Measurements from ENCODE around the gene C10orf95. TPM values are rescaled to one million over a fixed set of nuclear protein-coding genes. Genes with fewer than 3 reads are reported as not detected.

C10orf95 gene
- total and polyA plus RNA-seq, 2 experiments from 2014 or later, result 0.69 to 1.1 TPM

DNA sequence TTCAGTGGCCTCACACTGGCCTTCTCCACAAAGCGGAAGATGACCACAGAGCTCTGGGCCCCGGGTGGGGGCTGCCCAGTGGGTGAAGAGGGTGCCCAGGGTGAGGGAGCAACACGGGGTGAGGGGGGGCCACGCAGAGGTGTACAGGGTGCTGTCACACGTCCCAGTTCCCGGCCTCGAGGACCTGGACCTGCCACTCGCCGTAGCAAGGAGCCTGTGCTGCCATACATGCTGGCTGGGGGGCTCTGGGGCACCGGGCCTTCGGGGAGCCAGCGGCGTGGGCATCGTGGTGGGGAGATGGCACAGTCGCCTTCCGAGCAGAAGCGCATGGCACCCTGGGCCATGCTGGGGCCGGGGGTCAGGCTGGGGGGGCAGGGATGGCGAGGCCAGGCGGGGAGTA lies 34.6 kb downstream of the C10orf95 start:
- Histone ChIP-seq H3K79me2 (replicated peaks; ENCODE audit: insufficient read depth) (no peaks in the 10 kb centered on the region), H2AFZ (no peak overlapping the region), H3F3A (replicated peaks; ENCODE audit: low read depth) (peaks cover 19% of the 10 kb centered on the region), H4K20me1 (replicated peaks; ENCODE audit: insufficient read depth) (no peaks in the 10 kb centered on the region), H3K36me3 (ENCODE audit: insufficient read depth) (no peaks in the 10 kb centered on the region), H3K4me1 (ENCODE audit: insufficient read depth) (peaks cover 5% of the 10 kb centered on the region; the same call in 1 of the 2 replicates), H3K4me2 (no peak overlapping the region), H3K27me3 (ENCODE audit: insufficient read depth) (peaks cover 8% of the 10 kb centered on the region), H3K27ac (ENCODE audit: low read depth) (no peak overlapping the region), H3K9me2 (ENCODE audit: insufficient read depth) (no peaks in the 10 kb centered on the region), H3K4me3 (no peak overlapping the region)
- DNase-seq (ENCODE audit: low spot score), result no peak
- Mint-ChIP-seq H3K27ac (no peak overlapping the region), H3K27me3 (ENCODE audit: insufficient read depth, low read depth, poor library complexity) (peaks cover 40% of the 10 kb centered on the region), H3K36me3 (ENCODE audit: low read depth) (no peaks in the 10 kb centered on the region; the same call in 2 of the 3 replicates), H3K4me1 (peaks cover 25% of the 10 kb centered on the region), H3K9me3 (no peaks in the 10 kb centered on the region; the same call in 2 of the 3 replicates), H3K4me3 (no peak overlapping the region)
- ATAC-seq, result no peak
- TF ChIP-seq, protein P1, sequence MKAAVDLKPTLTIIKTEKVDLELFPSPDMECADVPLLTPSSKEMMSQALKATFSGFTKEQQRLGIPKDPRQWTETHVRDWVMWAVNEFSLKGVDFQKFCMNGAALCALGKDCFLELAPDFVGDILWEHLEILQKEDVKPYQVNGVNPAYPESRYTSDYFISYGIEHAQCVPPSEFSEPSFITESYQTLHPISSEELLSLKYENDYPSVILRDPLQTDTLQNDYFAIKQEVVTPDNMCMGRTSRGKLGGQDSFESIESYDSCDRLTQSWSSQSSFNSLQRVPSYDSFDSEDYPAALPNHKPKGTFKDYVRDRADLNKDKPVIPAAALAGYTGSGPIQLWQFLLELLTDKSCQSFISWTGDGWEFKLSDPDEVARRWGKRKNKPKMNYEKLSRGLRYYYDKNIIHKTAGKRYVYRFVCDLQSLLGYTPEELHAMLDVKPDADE (IDR thresholded peaks at IDR 0.05), result no peak
- TF ChIP-seq JUNB (IDR thresholded peaks at IDR 0.05; ENCODE audit: unreplicated experiment), result no peak
- TF ChIP-seq, protein P2, sequence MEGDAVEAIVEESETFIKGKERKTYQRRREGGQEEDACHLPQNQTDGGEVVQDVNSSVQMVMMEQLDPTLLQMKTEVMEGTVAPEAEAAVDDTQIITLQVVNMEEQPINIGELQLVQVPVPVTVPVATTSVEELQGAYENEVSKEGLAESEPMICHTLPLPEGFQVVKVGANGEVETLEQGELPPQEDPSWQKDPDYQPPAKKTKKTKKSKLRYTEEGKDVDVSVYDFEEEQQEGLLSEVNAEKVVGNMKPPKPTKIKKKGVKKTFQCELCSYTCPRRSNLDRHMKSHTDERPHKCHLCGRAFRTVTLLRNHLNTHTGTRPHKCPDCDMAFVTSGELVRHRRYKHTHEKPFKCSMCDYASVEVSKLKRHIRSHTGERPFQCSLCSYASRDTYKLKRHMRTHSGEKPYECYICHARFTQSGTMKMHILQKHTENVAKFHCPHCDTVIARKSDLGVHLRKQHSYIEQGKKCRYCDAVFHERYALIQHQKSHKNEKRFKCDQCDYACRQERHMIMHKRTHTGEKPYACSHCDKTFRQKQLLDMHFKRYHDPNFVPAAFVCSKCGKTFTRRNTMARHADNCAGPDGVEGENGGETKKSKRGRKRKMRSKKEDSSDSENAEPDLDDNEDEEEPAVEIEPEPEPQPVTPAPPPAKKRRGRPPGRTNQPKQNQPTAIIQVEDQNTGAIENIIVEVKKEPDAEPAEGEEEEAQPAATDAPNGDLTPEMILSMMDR (conservative IDR thresholded peaks at IDR 0.05; ENCODE audit: low read depth in 2 of 2), result no peak
- no peak for TF ChIP-seq ZNF114 (CRISPR knock-in tag; IDR thresholded peaks at IDR 0.05)
- TF ChIP-seq POLR2AphosphoS5 (IDR thresholded peaks at IDR 0.05; ENCODE audit: low read depth), result no peak
- TF ChIP-seq, protein P3, sequence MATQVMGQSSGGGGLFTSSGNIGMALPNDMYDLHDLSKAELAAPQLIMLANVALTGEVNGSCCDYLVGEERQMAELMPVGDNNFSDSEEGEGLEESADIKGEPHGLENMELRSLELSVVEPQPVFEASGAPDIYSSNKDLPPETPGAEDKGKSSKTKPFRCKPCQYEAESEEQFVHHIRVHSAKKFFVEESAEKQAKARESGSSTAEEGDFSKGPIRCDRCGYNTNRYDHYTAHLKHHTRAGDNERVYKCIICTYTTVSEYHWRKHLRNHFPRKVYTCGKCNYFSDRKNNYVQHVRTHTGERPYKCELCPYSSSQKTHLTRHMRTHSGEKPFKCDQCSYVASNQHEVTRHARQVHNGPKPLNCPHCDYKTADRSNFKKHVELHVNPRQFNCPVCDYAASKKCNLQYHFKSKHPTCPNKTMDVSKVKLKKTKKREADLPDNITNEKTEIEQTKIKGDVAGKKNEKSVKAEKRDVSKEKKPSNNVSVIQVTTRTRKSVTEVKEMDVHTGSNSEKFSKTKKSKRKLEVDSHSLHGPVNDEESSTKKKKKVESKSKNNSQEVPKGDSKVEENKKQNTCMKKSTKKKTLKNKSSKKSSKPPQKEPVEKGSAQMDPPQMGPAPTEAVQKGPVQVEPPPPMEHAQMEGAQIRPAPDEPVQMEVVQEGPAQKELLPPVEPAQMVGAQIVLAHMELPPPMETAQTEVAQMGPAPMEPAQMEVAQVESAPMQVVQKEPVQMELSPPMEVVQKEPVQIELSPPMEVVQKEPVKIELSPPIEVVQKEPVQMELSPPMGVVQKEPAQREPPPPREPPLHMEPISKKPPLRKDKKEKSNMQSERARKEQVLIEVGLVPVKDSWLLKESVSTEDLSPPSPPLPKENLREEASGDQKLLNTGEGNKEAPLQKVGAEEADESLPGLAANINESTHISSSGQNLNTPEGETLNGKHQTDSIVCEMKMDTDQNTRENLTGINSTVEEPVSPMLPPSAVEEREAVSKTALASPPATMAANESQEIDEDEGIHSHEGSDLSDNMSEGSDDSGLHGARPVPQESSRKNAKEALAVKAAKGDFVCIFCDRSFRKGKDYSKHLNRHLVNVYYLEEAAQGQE (IDR thresholded peaks at IDR 0.05; ENCODE audit: unreplicated experiment), result no peak
- TF ChIP-seq NANOG (IDR thresholded peaks at IDR 0.05; ENCODE audit: borderline replicate concordance), result no peak
- TF ChIP-seq CREB1 (CRISPR knock-in tag; IDR thresholded peaks at IDR 0.05; ENCODE audit: low read depth), result no peak
- no peak for TF ChIP-seq ZNF331 (CRISPR knock-in tag; IDR thresholded peaks at IDR 0.05; ENCODE audit: low read depth)
- no peak for TF ChIP-seq STAT1 (IDR thresholded peaks at IDR 0.05; ENCODE audit: unreplicated experiment)
- TF ChIP-seq EZH2phosphoT487 (IDR thresholded peaks at IDR 0.05; ENCODE audit: unreplicated experiment), result no peak
- TF ChIP-seq, protein P4, sequence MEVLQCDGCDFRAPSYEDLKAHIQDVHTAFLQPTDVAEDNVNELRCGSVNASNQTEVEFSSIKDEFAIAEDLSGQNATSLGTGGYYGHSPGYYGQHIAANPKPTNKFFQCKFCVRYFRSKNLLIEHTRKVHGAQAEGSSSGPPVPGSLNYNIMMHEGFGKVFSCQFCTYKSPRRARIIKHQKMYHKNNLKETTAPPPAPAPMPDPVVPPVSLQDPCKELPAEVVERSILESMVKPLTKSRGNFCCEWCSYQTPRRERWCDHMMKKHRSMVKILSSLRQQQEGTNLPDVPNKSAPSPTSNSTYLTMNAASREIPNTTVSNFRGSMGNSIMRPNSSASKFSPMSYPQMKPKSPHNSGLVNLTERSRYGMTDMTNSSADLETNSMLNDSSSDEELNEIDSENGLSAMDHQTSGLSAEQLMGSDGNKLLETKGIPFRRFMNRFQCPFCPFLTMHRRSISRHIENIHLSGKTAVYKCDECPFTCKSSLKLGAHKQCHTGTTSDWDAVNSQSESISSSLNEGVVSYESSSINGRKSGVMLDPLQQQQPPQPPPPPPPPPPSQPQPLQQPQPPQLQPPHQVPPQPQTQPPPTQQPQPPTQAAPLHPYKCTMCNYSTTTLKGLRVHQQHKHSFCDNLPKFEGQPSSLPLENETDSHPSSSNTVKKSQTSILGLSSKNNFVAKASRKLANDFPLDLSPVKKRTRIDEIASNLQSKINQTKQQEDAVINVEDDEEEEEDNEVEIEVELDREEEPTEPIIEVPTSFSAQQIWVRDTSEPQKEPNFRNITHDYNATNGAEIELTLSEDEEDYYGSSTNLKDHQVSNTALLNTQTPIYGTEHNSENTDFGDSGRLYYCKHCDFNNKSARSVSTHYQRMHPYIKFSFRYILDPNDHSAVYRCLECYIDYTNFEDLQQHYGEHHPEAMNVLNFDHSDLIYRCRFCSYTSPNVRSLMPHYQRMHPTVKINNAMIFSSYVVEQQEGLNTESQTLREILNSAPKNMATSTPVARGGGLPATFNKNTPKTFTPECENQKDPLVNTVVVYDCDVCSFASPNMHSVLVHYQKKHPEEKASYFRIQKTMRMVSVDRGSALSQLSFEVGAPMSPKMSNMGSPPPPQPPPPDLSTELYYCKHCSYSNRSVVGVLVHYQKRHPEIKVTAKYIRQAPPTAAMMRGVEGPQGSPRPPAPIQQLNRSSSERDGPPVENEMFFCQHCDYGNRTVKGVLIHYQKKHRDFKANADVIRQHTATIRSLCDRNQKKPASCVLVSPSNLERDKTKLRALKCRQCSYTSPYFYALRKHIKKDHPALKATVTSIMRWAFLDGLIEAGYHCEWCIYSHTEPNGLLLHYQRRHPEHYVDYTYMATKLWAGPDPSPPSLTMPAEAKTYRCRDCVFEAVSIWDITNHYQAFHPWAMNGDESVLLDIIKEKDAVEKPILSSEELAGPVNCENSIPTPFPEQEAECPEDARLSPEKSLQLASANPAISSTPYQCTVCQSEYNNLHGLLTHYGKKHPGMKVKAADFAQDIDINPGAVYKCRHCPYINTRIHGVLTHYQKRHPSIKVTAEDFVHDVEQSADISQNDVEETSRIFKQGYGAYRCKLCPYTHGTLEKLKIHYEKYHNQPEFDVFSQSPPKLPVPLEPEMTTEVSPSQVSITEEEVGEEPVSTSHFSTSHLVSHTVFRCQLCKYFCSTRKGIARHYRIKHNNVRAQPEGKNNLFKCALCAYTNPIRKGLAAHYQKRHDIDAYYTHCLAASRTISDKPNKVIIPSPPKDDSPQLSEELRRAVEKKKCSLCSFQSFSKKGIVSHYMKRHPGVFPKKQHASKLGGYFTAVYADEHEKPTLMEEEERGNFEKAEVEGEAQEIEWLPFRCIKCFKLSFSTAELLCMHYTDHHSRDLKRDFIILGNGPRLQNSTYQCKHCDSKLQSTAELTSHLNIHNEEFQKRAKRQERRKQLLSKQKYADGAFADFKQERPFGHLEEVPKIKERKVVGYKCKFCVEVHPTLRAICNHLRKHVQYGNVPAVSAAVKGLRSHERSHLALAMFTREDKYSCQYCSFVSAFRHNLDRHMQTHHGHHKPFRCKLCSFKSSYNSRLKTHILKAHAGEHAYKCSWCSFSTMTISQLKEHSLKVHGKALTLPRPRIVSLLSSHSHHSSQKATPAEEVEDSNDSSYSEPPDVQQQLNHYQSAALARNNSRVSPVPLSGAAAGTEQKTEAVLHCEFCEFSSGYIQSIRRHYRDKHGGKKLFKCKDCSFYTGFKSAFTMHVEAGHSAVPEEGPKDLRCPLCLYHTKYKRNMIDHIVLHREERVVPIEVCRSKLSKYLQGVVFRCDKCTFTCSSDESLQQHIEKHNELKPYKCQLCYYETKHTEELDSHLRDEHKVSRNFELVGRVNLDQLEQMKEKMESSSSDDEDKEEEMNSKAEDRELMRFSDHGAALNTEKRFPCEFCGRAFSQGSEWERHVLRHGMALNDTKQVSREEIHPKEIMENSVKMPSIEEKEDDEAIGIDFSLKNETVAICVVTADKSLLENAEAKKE (CRISPR knock-in tag; IDR thresholded peaks at IDR 0.05), result no peak
- TF ChIP-seq EZH2 (IDR thresholded peaks at IDR 0.05; ENCODE audit: low read depth, unreplicated experiment), result no peak
